ENCODE results near the gene DIS3L2.
"Not testable (repeated sequence)": the region's sequence is repeated elsewhere in the genome, so short reads cannot be mapped to it uniquely, and the experiment has no call there.

DIS3L2 gene

GRCh38 chr2:232309592-232309991, 348.1 kb downstream of the DIS3L2 start:
- no peak overlapping the region for H3K4me3 ChIP-seq (replicated peaks; ENCODE audit: low read depth, low read length)
- TF ChIP-seq, protein P1, sequence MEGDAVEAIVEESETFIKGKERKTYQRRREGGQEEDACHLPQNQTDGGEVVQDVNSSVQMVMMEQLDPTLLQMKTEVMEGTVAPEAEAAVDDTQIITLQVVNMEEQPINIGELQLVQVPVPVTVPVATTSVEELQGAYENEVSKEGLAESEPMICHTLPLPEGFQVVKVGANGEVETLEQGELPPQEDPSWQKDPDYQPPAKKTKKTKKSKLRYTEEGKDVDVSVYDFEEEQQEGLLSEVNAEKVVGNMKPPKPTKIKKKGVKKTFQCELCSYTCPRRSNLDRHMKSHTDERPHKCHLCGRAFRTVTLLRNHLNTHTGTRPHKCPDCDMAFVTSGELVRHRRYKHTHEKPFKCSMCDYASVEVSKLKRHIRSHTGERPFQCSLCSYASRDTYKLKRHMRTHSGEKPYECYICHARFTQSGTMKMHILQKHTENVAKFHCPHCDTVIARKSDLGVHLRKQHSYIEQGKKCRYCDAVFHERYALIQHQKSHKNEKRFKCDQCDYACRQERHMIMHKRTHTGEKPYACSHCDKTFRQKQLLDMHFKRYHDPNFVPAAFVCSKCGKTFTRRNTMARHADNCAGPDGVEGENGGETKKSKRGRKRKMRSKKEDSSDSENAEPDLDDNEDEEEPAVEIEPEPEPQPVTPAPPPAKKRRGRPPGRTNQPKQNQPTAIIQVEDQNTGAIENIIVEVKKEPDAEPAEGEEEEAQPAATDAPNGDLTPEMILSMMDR (IDR thresholded peaks at IDR 0.05; ENCODE audit: low read depth, low read length, missing control alignments): no peak
- no peak for DNase-seq (ENCODE audit: extremely low read depth, low read depth)

GRCh38 chr2:232310121-232310520, 348.6 kb downstream of the DIS3L2 start:
- TF ChIP-seq, protein P1 (IDR thresholded peaks at IDR 0.05; ENCODE audit: low read depth, low read length, missing control alignments): no peak
- H3K4me3 ChIP-seq (replicated peaks; ENCODE audit: low read depth, low read length): no peak overlapping the region
- DNase-seq (ENCODE audit: extremely low read depth, low read depth): no peak

GRCh38 chr2:232310696-232311095, 349.2 kb downstream of the DIS3L2 start:
- no peak for DNase-seq (ENCODE audit: extremely low read depth, low read depth)
- TF ChIP-seq, protein P1 (IDR thresholded peaks at IDR 0.05; ENCODE audit: low read depth, low read length, missing control alignments): no peak
- H3K4me3 ChIP-seq (replicated peaks; ENCODE audit: low read depth, low read length): no peak overlapping the region

- not testable (repeated sequence) for DNase-seq (ENCODE audit: extremely low read depth, low read depth); H3K4me3 ChIP-seq (replicated peaks; ENCODE audit: low read depth, low read length)
Measured at GRCh38 chr2:232313645-232314044, 352.1 kb downstream of the DIS3L2 start.

DNA sequence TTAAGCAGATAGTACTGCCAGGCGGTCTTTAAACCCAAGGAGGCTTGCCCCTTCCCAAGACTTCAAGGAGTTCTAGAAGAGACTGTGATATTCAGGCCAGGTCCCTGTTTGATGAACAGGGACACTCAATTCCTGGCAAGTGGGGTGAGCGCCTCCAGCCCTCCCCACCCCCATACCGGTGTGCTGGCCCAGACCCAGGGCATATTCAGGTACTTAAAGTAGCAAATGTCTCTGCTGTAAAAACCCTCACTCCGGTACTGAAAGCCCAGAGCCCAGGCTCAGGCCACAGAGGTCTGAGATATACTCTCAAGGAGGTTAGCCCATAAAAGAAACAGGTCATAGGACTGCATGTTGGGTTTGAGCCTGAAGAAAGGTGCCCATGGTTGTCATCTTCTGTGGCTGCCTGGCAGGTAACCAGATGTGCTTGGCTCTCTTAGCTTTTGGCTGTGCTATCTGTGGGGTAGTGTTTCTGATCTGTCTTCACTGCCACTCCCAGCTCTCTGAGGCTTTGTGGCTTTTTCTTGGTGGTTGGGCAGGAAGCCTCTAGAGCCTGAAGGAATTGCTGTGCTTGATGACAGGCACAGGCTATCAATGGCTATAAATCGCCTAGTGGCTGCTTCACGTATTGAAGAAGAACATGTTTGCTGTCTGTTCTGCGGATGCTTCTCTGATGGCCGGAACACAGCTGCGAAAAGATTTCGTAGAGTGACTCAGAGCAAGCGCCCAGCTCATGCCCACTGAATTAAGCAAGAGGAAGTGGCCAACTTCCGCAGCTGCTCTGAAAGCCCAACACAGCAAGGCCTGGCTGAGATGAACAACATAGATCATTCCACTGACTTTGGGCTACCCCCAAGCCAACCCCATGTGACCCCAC, 353.8 kb downstream of the DIS3L2 start:
- H3K4me3 ChIP-seq (replicated peaks; ENCODE audit: low read depth, low read length): no peak overlapping the region
- DNase-seq (ENCODE audit: extremely low read depth, low read depth): peak; percentile 39
- TF ChIP-seq, protein P1 (IDR thresholded peaks at IDR 0.05; ENCODE audit: low read depth, low read length, missing control alignments): no peak

GRCh38 chr2:232315923-232316299, 354.4 kb downstream of the DIS3L2 start:
- DNase-seq (ENCODE audit: extremely low read depth, low read depth): no peak
- TF ChIP-seq, protein P1 (IDR thresholded peaks at IDR 0.05; ENCODE audit: low read depth, low read length, missing control alignments): no peak
- H3K4me3 ChIP-seq (replicated peaks; ENCODE audit: low read depth, low read length): no peak overlapping the region

DNA sequence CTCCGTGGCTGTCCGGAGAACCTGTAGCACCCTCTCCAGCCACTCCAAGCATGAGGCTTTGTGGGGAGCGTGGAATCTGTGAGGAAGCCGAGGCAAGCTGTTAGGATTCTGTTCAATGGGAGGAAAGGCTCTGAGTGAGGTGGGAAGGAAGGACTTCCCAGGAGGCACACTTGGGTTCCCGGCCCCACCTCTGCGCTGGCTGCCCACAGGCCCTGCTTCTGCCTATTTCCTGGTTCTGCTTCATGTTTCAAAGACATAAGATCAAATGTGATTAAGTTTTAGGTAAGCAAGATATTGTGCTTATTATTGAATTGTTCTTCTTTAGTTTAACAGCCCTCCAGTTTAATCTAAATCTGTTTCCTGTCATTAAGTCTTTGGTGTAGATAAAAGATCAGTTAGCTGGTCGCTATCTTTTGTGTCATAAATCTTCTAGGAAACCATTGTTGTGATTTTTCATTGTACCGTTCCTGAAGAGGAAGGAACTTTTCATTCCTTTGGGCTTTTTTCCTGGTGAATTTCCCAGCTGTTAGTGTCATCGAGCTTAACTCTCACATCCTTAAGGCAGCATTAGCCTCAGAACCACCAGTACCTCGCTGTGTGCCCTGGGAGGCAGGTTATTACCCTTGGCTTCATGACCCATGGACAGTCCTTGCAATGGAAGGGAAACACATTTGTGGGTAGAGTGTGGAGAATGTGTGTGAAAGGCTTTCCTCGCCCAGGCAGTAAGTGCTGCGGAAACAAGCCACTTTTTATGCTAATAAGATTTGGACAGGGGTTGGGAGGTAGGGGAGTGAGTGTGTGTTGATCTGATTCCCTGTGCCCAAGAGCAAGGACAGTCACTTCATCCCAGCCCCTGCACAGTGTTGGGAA, 355.2 kb downstream of the DIS3L2 start:
- H3K4me3 ChIP-seq (replicated peaks; ENCODE audit: low read depth, low read length): no peak overlapping the region
- TF ChIP-seq, protein P1 (IDR thresholded peaks at IDR 0.05; ENCODE audit: low read depth, low read length, missing control alignments): no peak
- DNase-seq (ENCODE audit: extremely low read depth, low read depth): no peak

Data from HFF-Myc (cell line).